ENCODE data around the gene ZAP70.

Gene ZAP70

GRCh38 chr2:97785818-97786217, 72.4 kb downstream of the ZAP70 start:
- DNase-seq (ENCODE audit: low read depth in 2 of 2), result no peak

GRCh38 chr2:97788986-97789644, 75.7 kb downstream of the ZAP70 start:
- no peak for DNase-seq (ENCODE audit: low read depth in 2 of 2)

Measured in stimulated activated CD8-positive, alpha-beta memory T cell treated with anti-CD3 and anti-CD28 coated beads, Interleukin-7, amount 100 ng/mL, for 4 hours (primary cell).